Uterus (tissue), 4 donors: ENCODE data around the gene BBC3. TPM values are rescaled to one million over a fixed set of nuclear protein-coding genes. Genes with fewer than 3 reads are reported as not detected.
A peak's percentile ranks its signal among the peaks of the same experiment; 100 is the strongest.

Experiments
- DNase-seq, 2 donors: peaks; one replicate each; pipeline ENCODE4 v3.0.0-alpha.2; 2019 to 2020
- H3K27ac ChIP-seq, 2 donors: fragments of 200-600 bp; sonication (generic); 1 replicate in 1 of 2; 2 replicates in 1 of 2; pipeline ENCODE4 v1.5.1; 2016 to 2018
- H3K27me3 ChIP-seq, 2 donors: fragments of 200-600 bp; sonication (generic); one replicate each; pipeline ENCODE4 v1.5.1; 2018 to 2019; ENCODE audit warnings: control low read depth in 1 of 2
- H3K36me3 ChIP-seq, 2 donors: fragments of 200-600 bp; sonication (generic); one replicate each; pipeline ENCODE4 v1.5.1; 2019; ENCODE audit warnings: control low read depth in 1 of 2
- H3K4me1 ChIP-seq, 2 donors: fragments of 200-600 bp; sonication (generic); one replicate each; pipeline ENCODE4 v1.5.1; 2018 to 2019; ENCODE audit warnings: control low read depth in 1 of 2
- H3K4me3 ChIP-seq, 2 donors: fragments of 200-600 bp; sonication (generic); 1 replicate in 1 of 2; 2 replicates in 1 of 2; pipeline ENCODE4 v1.5.1; 2018 to 2019; ENCODE audit warnings: mild to moderate bottlenecking in 1 of 2
- H3K9me3 ChIP-seq, 2 donors: fragments of 200-600 bp; sonication (generic); one replicate each; pipeline ENCODE4 v1.5.1; 2019; ENCODE audit warnings: control low read depth in 1 of 2
- POLR2A ChIP-seq, 2 donors: fragments of 450-650 bp; IDR thresholded peaks; one replicate each; pipeline ENCODE4 v1.6.1; 2016; ENCODE audit warnings: antibody characterized with exemption in 2 of 2, mild to moderate bottlenecking in 1 of 2, moderate library complexity in 1 of 2
- intact Hi-C: fragments of 100-400 bp; cut with DNase I; formaldehyde crosslinking; loops from one replicate; pipeline ENCODE4 v1.15.1; 2023; ENCODE audit warnings: low total_unique reads
- total RNA-seq, 4 donors: library from RNA; depleted of rRNA in 3 of 4; stranded (reverse); fragments of >200 nt in 3 of 4; gene quantifications; one replicate each; pipeline versions ENCODE4 v1.1.0 to v1.2.4, GENCODE V29; 2014 to 2023
- TF ChIP-seq, protein P1 (sequence below), 4 experiments: fragments of 200-600 bp in 2 of 4; fragments of 450-650 bp in 2 of 4; sonication (generic) in 2 of 4; IDR thresholded peaks; one replicate each; pipeline ENCODE4 v1.5.1; 2016 to 2019; ENCODE audit warnings: antibody characterized with exemption in 4 of 4, mild to moderate bottlenecking in 2 of 4, moderate library complexity in 1 of 4
- donor health status: DM: yes; HTN: yes; CAD: no.

BBC3 gene
- total RNA-seq, 4 donors from 2014 or later, result 3.2 to 11.1 (median 4.8) TPM

GRCh38 chr19:47209319-47210179, 21.4 kb downstream of the BBC3 start:
- intact Hi-C loops, result no loop called here
- H3K4me3 ChIP-seq, result no peak overlapping the region
- H3K36me3 ChIP-seq, result no peaks in the 10 kb centered on the region
- peak overlapping the region in 1 of 2 donors; percentile 81 for H3K27ac ChIP-seq
- TF ChIP-seq POLR2A (IDR thresholded peaks at IDR 0.05), result no peak
- TF ChIP-seq, protein P1, sequence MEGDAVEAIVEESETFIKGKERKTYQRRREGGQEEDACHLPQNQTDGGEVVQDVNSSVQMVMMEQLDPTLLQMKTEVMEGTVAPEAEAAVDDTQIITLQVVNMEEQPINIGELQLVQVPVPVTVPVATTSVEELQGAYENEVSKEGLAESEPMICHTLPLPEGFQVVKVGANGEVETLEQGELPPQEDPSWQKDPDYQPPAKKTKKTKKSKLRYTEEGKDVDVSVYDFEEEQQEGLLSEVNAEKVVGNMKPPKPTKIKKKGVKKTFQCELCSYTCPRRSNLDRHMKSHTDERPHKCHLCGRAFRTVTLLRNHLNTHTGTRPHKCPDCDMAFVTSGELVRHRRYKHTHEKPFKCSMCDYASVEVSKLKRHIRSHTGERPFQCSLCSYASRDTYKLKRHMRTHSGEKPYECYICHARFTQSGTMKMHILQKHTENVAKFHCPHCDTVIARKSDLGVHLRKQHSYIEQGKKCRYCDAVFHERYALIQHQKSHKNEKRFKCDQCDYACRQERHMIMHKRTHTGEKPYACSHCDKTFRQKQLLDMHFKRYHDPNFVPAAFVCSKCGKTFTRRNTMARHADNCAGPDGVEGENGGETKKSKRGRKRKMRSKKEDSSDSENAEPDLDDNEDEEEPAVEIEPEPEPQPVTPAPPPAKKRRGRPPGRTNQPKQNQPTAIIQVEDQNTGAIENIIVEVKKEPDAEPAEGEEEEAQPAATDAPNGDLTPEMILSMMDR (IDR thresholded peaks at IDR 0.05), result no peak
- no peaks in the 10 kb centered on the region for H3K27me3 ChIP-seq
- no peaks in the 10 kb centered on the region for H3K9me3 ChIP-seq
- H3K4me1 ChIP-seq, result no peaks in the 10 kb centered on the region
- no peak for DNase-seq

GRCh38 chr19:47203254-47203653, 27.7 kb downstream of the BBC3 start:
- Histone ChIP-seq H3K27me3 (no peaks in the 10 kb centered on the region), H3K4me1 (no peaks in the 10 kb centered on the region), H3K9me3 (no peaks in the 10 kb centered on the region), H3K4me3 (no peak overlapping the region), H3K36me3 (no peaks in the 10 kb centered on the region), H3K27ac (no peak overlapping the region)
- TF ChIP-seq, protein P1 (IDR thresholded peaks at IDR 0.05), result no peak
- no peak for TF ChIP-seq POLR2A (IDR thresholded peaks at IDR 0.05)
- intact Hi-C loops, result no loop called here
- DNase-seq, result no peak

DNA sequence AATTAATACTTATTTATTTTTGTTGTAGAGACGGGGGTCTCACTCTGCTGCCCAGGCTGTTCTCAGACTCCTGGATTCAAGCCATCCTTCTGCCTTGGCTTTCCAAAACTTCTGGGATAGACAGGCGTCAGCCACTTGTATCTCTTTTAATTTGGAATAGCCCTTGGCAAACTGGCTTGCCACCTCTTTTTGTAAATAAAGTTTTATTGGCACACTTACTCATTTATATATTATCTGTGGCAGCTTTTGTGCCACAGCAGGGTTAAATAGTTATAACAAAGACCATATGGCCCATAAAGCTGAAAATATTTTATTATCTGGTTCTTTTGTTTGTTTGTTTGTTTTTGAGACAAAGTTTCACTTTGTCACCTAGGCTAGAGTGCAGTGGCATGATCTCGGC, 30.5 kb downstream of the BBC3 start:
- no peak overlapping the region for H3K4me3 ChIP-seq
- no peak overlapping the region for H3K27ac ChIP-seq
- no peaks in the 10 kb centered on the region for H3K36me3 ChIP-seq
- no peak for TF ChIP-seq POLR2A (IDR thresholded peaks at IDR 0.05)
- TF ChIP-seq, protein P1 (IDR thresholded peaks at IDR 0.05), result no peak
- no peaks in the 10 kb centered on the region for H3K4me1 ChIP-seq
- DNase-seq, result no peak
- intact Hi-C loops, result no loop called here
- no peaks in the 10 kb centered on the region for H3K9me3 ChIP-seq
- no peaks in the 10 kb centered on the region for H3K27me3 ChIP-seq

GRCh38 chr19:47197141-47197540, 33.9 kb downstream of the BBC3 start:
- no peaks in the 10 kb centered on the region for H3K36me3 ChIP-seq
- H3K4me1 ChIP-seq, result no peaks in the 10 kb centered on the region
- DNase-seq, result no peak
- H3K9me3 ChIP-seq, result no peaks in the 10 kb centered on the region
- H3K4me3 ChIP-seq, result no peak overlapping the region
- TF ChIP-seq, protein P1 (IDR thresholded peaks at IDR 0.05), result no peak
- H3K27ac ChIP-seq, result no peak overlapping the region
- H3K27me3 ChIP-seq, result no peaks in the 10 kb centered on the region
- intact Hi-C loops, result no loop called here

DNA sequence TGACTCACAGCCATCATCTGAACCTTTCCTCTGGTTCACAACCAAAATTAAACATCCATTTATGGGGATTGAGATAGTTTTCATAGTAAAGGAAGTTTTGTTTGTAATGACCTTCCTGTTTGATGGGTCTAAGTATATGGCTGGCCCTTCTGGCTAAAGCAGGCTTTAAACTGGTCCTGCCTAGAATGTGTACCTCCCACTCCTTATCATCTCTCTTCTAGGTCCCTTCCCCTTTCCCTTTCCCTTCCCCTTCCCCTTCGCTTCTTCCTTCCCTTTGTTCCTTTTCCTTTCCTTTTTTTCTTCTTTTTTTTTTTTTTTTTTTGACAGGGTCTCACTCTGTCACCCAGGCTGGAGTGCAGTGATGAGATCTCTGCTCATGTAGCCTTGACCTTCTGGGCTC, 35.6 kb downstream of the BBC3 start:
- no peak for DNase-seq
- Histone ChIP-seq H3K4me3 (no peak overlapping the region), H3K27ac (no peak overlapping the region), H3K27me3 (no peaks in the 10 kb centered on the region), H3K36me3 (no peaks in the 10 kb centered on the region), H3K9me3 (no peaks in the 10 kb centered on the region), H3K4me1 (peaks cover 0 to 4% of the 10 kb centered on the region in 2 donors)
- TF ChIP-seq, protein P1 (IDR thresholded peaks at IDR 0.05), result no peak
- TF ChIP-seq POLR2A (IDR thresholded peaks at IDR 0.05), result no peak
- intact Hi-C loops, result no loop called here
